Keratinocyte (primary cell): ENCODE results near the gene UCKL1.

Experiments
- CTCF ChIP-seq, 3 experiments: IDR thresholded peaks in 1 of 3; conservative IDR thresholded peaks in 1 of 3; optimal IDR thresholded peaks in 1 of 3; 2 replicates in 2 of 3; 3 replicates in 1 of 3; pipeline versions ENCODE3 to v1.5.1; 2011; ENCODE audit warnings: low read length in 3 of 3, mild to moderate bottlenecking in 3 of 3, moderate library complexity in 2 of 3, control low read depth in 1 of 3, inconsistent platforms in 1 of 3; ENCODE audit not compliant: insufficient read depth in 2 of 3; ENCODE audit errors: extremely low read depth in 1 of 3
- EZH2 ChIP-seq: IDR thresholded peaks from one replicate; pipeline ENCODE4 v1.6.1; 2012; ENCODE audit warnings: inconsistent platforms, mild to moderate bottlenecking, low read length, moderate library complexity

GRCh38 chr20:63972312-63973159 is 16.3 kb upstream of the UCKL1 start:
- TF ChIP-seq EZH2 (no peak), CTCF (optimal IDR thresholded peaks at IDR 0.05 in 1 of 3, IDR thresholded peaks at IDR 0.05 in 1 of 3, conservative IDR thresholded peaks at IDR 0.05 in 1 of 3; ENCODE audit: extremely low read depth in 1 of 3, insufficient read depth in 2 of 3, low read length in 3 of 3) (no peak)
